SJCRH30 (cell line): ENCODE data around the gene UBE2O. TPM values are rescaled to one million over a fixed set of nuclear protein-coding genes. Genes with fewer than 3 reads are reported as not detected.

ENCODE experiments used
- DNase-seq, 2 experiments: peaks; one replicate each; pipeline ENCODE4 v3.0.0-alpha.2; 2015 to 2020
- H3K27ac ChIP-seq: fragments of 250-450 bp; sonication (Bioruptor Pico); 2 replicates; pipeline ENCODE4 v1.5.1; 2020; ENCODE audit warnings: mild to moderate bottlenecking, moderate library complexity
- H3K27me3 ChIP-seq: fragments of 250-450 bp; sonication (Bioruptor Pico); 2 replicates; pipeline ENCODE4 v1.5.1; 2020; ENCODE audit warnings: mild to moderate bottlenecking, moderate library complexity
- H3K36me3 ChIP-seq: fragments of 250-450 bp; sonication (Bioruptor Pico); 2 replicates; pipeline ENCODE4 v1.5.1; 2020; ENCODE audit warnings: mild to moderate bottlenecking, moderate library complexity
- H3K4me1 ChIP-seq: fragments of 250-450 bp; sonication (Bioruptor Pico); 2 replicates; pipeline ENCODE4 v1.5.1; 2020; ENCODE audit warnings: mild to moderate bottlenecking, moderate library complexity
- H3K4me3 ChIP-seq: fragments of 250-450 bp; sonication (Bioruptor Pico); 2 replicates; pipeline ENCODE4 v1.5.1; 2020; ENCODE audit warnings: mild to moderate bottlenecking, moderate library complexity
- H3K9me3 ChIP-seq: fragments of 250-450 bp; sonication (Bioruptor Pico); replicated peaks from 2 replicates; pipeline ENCODE4 v1.5.1; 2020; ENCODE audit warnings: mild to moderate bottlenecking, moderate library complexity
- total RNA-seq: library from RNA; depleted of rRNA; stranded (reverse); fragments of >200 nt; shearing (Covaris generic); gene quantifications from 2 replicates; pipeline ENCODE4 v1.2.3, GENCODE V29; 2014

Gene UBE2O
- total RNA-seq, 1 experiment from 2014 or later, result 40.9 TPM

DNA sequence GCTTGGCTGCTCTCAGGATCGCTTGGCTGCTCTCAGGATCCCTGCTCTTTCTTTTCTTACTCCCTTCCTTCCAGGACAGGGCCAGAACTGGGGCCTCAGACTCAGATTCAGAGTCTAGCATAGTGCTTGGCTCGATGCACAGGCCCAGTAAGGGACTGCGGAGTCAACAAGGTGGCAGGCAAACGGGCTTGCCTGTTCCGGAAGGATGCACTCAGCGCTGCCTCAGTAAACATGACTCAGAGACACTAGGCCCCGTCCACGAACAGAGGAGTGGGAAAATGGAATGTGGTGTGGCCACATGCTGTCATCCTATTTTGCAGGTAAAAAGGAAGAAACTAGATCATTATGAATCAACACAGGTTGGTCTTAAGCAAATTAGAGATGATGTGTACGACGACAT is 58.8 kb downstream of the UBE2O start:
- Histone ChIP-seq H3K36me3 (peaks cover 49% of the 10 kb centered on the region), H3K9me3 (no peaks in the 10 kb centered on the region), H3K27ac (no peak overlapping the region), H3K4me3 (no peak overlapping the region), H3K27me3 (no peaks in the 10 kb centered on the region), H3K4me1 (peaks cover 6% of the 10 kb centered on the region)
- DNase-seq, result no peak

DNA sequence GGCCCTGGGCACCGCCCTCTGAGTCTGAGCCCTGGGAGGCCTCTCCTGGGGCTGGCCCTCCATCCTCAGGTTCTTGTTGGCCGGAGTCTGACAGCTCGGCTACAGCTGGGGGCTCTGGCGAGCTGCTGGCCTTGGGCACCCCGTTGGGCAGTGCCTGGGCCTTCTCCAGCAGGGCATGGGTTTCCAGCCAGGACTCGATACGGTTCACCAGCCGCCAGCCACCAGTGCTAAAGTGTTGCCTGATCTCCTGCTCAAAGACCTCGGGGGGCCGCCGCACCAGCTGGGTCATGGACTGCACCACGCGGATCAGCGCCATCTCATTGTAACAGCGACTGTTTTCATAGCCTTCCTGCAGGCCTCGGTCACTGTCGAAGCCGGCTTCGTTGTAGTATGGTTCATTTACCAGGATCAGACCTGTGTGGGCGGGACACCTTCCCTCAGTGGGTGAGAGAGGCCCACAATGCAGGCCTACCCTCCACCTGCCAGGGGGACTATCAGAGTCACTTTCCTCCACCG is 61.7 kb downstream of the UBE2O start:
- no peaks in the 10 kb centered on the region for H3K9me3 ChIP-seq
- no peak overlapping the region for H3K4me3 ChIP-seq
- peaks cover 27% of the 10 kb centered on the region for H3K36me3 ChIP-seq
- H3K27me3 ChIP-seq, result no peaks in the 10 kb centered on the region
- H3K27ac ChIP-seq, result no peak overlapping the region
- DNase-seq, result no peak
- peaks cover 6% of the 10 kb centered on the region for H3K4me1 ChIP-seq

DNA sequence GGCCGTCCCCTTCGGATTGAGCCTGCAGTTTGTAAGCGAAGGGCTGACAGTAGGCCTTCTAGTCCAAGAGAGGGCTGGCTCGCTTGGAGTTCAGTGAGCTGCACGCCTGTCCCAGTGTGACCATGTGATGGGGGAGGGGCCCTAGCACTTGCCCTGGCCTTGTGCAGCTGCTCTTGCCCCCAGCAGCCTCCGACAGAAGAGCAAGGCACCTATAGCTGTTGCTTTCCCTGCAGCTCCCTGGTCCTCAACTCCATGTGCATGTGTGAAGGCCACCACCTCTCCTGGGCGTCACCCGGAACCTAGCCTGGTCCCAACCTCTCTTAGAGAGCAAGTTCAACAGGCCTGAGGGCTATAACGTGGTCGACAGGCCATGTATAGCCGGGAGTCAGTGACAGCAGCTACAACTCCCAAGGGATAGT is 62.9 kb downstream of the UBE2O start:
- Histone ChIP-seq H3K9me3 (no peaks in the 10 kb centered on the region), H3K36me3 (peaks cover 16% of the 10 kb centered on the region), H3K27ac (no peak overlapping the region), H3K27me3 (no peaks in the 10 kb centered on the region), H3K4me1 (peaks cover 6% of the 10 kb centered on the region), H3K4me3 (no peak overlapping the region)
- DNase-seq, result peak; percentile 67 to 79

DNA sequence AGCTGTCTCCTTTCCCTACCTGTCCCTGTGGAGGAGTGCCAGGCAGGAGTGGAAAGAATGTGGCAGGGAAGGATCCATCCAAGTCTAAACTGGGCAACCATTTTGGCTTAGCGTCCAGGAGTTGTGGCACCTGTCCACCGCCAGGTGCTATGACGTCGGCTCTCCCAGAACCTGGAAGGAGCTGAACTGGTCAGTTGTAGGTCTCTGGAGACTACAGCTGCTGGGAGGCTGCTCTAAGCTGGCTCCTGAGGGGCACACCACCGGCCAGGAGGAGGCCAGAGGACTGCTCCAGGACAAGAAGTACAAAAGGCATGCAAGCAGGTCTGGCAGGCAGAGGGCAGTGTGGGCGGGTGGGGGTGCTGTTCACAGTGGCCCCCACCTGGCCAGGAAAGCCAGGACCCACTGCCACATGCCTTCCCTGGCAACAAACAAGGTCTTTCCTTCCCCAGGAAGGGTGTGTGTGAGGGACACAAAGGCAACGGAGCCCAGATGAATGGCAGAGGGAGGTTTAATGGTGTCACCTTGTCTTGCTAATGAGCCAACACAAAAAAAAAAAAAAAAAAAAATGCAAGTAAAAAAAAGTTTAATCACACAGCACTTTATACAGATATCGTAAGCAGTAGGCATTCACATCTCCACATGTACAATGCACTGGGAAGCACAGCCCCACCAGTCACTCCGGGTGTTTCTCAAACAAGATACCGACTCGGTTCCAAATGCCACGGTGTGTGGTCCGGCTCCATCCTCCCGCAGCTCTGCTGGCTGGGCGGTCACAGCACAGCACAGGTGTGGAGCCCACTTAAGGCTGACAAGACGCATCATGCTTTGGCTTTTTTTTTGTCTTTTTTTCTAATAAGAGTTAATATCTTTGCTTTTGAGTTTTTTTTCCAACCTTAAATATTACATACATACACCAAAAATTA is 63.7 kb downstream of the UBE2O start:
- no peaks in the 10 kb centered on the region for H3K9me3 ChIP-seq
- no peak overlapping the region for H3K4me3 ChIP-seq
- peaks cover 6% of the 10 kb centered on the region for H3K4me1 ChIP-seq
- no peak for DNase-seq
- H3K27me3 ChIP-seq, result no peaks in the 10 kb centered on the region
- peaks cover 16% of the 10 kb centered on the region for H3K36me3 ChIP-seq
- H3K27ac ChIP-seq, result no peak overlapping the region

DNA sequence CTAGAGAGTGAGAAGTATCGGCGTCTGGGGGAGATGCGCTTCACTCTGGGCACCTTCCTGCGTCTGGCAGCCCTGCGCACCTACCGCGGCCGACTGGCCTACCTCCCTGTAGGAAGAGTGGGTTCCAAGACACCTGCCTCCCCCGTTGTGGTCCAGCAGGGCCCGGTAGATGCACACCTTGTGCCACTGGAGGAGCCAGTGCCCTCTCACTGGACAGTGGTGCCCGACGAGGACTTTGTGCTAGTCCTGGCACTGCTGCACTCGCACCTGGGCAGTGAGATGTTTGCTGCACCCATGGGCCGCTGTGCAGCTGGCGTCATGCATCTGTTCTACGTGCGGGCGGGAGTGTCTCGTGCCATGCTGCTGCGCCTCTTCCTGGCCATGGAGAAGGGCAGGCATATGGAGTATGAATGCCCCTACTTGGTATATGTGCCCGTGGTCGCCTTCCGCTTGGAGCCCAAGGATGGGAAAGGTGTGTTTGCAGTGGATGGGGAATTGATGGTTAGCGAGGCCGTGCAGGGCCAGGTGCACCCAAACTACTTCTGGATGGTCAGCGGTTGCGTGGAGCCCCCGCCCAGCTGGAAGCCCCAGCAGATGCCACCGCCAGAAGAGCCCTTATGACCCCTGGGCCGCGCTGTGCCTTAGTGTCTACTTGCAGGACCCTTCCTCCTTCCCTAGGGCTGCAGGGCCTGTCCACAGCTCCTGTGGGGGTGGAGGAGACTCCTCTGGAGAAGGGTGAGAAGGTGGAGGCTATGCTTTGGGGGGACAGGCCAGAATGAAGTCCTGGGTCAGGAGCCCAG is 65.8 kb downstream of the UBE2O start:
- H3K27ac ChIP-seq, result no peak overlapping the region
- no peaks in the 10 kb centered on the region for H3K27me3 ChIP-seq
- DNase-seq, result no peak
- H3K9me3 ChIP-seq, result no peaks in the 10 kb centered on the region
- peaks cover 4% of the 10 kb centered on the region; the same call in 1 of the 2 replicates for H3K36me3 ChIP-seq
- H3K4me1 ChIP-seq, result peaks cover 12% of the 10 kb centered on the region
- no peak overlapping the region for H3K4me3 ChIP-seq

DNA sequence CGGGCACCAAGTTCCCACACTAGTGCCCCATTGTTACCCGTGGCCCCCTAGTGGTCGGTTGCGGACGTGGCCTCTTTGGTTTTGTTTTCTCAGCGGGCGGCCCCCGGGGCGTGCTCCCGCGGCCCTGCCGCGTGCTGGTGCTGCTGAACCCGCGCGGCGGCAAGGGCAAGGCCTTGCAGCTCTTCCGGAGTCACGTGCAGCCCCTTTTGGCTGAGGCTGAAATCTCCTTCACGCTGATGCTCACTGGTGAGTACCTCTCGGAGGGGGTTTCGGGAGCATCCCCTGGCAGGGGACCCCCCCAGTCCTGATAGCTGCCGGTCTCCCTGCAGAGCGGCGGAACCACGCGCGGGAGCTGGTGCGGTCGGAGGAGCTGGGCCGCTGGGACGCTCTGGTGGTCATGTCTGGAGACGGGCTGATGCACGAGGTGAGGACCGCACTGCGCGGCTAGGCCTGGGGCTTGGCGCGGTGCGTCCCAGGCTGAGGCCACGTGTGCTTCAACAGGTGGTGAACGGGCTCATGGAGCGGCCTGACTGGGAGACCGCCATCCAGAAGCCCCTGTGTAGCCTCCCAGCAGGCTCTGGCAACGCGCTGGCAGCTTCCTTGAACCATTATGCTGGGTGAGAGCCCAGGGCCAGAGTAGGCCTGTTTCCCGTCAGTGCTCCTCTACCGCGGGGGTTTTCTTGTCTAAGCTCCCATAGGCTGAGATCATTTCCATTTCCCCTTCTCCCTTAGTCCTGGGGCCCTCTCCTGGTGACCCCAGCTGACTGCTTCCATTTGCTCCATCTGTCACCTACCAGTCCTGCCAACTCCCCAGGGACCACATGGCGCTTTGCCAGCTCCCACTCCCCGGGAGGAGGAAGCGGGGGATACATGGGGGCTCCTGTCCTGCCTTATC is 66.8 kb downstream of the UBE2O start:
- DNase-seq, result peak; percentile 83 to 87

DNA sequence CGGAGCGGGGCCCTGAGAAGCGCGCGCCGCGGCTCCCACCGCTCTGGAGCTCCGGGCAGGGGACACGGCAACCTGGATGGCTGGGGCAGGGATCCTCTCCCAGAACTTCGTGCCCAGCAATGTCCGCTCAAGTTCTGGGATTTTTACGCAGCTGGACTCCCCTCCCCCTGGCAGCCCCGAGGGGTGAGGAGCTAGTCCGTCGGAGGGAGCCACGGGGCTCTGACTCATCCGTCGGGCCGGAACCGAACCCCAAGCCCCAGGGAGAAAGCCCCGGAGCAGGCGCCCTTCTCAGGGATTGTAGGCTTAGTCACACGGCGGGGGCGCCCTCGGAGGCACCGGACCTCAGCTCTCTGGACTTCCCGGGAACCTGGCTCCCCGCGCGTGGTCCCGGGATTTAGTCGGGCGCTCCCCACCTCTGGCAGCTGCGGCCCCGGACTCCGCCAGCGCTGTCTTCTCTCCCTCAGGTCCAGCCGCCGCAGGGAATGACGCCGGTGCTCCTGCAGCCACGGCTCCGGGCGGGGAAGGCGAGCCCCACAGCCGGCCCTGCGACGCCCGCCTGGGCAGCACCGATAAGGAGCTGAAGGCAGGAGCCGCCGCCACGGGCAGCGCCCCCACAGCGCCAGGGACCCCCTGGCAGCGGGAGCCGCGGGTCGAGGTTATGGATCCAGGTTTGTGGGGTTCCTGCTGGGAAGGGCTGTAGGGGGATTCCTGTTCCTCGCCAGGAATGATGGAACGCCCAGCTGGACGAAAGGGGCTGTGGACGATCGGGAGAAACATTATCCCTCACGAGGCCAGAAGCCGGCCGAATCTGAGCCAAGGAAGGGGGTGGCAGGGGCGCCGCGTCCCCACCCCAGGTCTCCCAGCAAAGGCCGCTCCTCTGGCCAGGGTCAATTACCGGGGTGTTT is 67.7 kb downstream of the UBE2O start:
- peak overlapping the region; percentile 62 for H3K4me3 ChIP-seq
- H3K4me1 ChIP-seq, result peaks cover 19% of the 10 kb centered on the region
- H3K27me3 ChIP-seq, result no peaks in the 10 kb centered on the region
- H3K36me3 ChIP-seq, result no peaks in the 10 kb centered on the region
- peak in 1 of 2 experiments; percentile 62 for DNase-seq
- no peaks in the 10 kb centered on the region for H3K9me3 ChIP-seq
- no peak overlapping the region for H3K27ac ChIP-seq

More for the DNA sequence above, 66.8 kb downstream of the UBE2O start:
- Histone ChIP-seq H3K9me3 (no peaks in the 10 kb centered on the region), H3K27me3 (no peaks in the 10 kb centered on the region), H3K4me3 (peak overlapping the region; percentile 62), H3K27ac (no peak overlapping the region), H3K36me3 (no peaks in the 10 kb centered on the region), H3K4me1 (peaks cover 19% of the 10 kb centered on the region)

DNA sequence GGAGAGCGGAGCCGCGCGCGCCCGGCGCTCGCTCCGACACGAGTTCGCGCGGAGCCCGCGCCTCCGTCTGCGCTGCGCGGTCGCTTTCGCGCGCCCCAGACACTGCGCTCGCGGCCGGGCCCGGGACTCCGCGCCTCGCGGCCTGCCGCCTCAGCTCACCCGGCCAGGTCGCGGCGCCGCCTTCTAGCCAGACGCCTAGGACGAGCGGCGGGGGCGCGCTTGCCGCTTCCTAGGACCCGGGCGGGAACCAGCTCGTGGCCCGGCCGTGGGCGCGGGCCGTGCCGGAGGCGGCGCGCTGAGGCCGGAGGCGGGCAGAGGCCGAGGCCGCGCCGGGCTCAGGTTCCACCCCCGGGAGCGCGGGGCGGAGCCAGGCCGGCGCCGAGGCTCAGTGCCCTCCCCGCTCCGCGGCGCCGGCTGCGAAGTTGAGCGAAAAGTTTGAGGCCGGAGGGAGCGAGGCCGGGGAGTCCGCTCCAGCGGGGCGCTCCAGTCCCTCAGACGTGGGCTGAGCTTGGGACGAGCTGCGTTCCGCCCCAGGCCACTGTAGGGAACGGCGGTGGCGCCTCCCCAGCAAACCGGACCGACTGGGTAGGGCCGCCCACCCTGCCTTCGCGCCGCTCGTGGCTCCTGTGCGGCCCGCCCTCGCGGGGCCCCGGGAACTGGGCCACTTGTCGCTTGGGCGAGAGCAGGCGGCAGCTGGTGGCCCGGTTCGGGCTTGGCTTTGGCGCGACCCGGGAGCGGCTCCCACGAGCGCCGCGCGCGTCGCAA is 68.5 kb downstream of the UBE2O start, which contains the start of gene SPHK1:
Gene SPHK1 (plus strand): TSS at position 388 of the 765 bp plus-strand sequence. CDS start 1,036 bp downstream, outside the sequence.
- no peak within 1 kb of the TSS for H3K27ac ChIP-seq
- DNase-seq, result peak; percentile 84 to 87
- peak within 1 kb of the TSS; percentile 62 for H3K4me3 ChIP-seq
- H3K27me3 ChIP-seq, result no peaks in the 10 kb centered on the region
- H3K4me1 ChIP-seq, result peaks cover 13% of the 10 kb centered on the region; the same call in 1 of the 2 replicates
- no peaks in the 10 kb centered on the region for H3K36me3 ChIP-seq
- H3K9me3 ChIP-seq, result no peaks in the 10 kb centered on the region

DNA sequence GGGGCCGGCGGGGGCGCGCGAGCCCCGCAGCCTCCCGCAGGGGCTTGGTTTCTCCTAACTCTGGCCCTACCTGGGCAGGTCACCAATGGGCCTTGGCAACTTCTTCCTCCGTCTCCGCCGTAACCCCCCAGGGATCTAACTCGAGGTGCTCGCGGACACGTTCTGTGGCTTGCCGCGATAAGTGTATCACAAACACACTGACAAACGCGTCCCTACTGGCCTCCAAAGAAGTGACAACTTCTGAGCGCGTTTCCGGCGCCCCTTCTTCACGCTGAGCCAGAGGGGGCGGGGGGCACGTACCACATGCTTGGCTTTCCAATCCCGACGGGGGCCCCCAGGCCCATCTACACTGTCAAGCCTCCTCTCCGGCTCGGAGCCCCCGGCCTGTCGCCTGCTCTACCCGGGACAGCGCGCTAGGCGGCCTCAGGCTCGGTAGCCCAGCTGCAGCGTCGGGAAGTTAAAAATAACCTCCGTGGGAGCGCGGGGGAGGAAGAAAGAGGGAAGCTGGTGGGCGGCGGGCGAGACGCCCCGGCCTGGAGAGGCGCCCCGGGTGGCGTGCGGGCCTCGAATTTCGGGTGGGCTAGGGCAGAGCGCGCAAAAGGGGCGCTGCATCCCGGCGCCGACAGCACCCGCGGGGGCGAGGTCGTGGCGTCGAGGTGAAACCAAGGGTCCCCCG is 69.3 kb downstream of the UBE2O start:
- H3K36me3 ChIP-seq, result no peaks in the 10 kb centered on the region
- no peak overlapping the region for H3K27ac ChIP-seq
- H3K4me1 ChIP-seq, result peaks cover 13% of the 10 kb centered on the region; the same call in 1 of the 2 replicates
- peak; percentile 71 to 75 for DNase-seq
- H3K4me3 ChIP-seq, result peak overlapping the region; percentile 62
- no peaks in the 10 kb centered on the region for H3K9me3 ChIP-seq
- H3K27me3 ChIP-seq, result no peaks in the 10 kb centered on the region

DNA sequence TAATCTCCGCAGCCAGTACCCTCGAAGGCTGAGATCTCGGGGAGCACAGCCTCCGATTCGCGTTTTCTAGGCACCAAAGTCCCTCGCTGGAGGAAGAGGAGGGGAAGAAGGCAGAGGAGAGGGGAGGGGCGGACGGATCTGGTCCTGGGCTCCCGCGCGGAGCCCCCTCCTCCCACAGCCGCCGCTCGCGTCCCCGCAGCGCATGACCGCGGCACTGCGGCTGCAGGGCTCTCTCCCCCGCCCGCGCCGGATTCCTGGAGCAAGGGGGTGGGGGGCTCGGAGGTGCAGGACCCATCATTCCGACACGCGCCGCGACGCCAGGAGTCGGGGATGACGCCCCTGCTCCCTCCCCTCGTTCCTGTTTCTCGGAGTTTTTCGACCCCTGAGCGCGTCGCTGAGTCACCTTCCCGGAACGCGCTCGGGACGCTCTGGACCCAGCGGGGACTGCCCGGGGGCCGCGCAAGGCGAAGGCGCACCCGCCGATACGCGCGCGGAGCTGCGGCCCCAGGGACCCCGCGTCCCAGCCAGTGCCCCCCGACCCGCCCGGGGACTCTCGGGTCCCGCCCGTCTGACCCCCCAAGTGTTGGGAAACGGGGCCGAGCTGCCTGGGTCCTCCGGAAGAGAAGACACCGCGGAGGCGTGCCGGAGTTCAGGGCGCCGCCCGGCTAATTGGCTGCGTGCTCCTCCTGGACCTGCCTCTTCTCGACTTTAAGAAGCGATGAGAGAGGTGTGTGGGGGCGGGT is 70.0 kb downstream of the UBE2O start:
- no peaks in the 10 kb centered on the region for H3K36me3 ChIP-seq
- no peak overlapping the region for H3K27ac ChIP-seq
- H3K4me3 ChIP-seq, result peak overlapping the region; percentile 62
- no peaks in the 10 kb centered on the region for H3K9me3 ChIP-seq
- no peaks in the 10 kb centered on the region for H3K27me3 ChIP-seq
- DNase-seq, result peak; percentile 60 to 63
- peaks cover 13% of the 10 kb centered on the region; the same call in 1 of the 2 replicates for H3K4me1 ChIP-seq

DNA sequence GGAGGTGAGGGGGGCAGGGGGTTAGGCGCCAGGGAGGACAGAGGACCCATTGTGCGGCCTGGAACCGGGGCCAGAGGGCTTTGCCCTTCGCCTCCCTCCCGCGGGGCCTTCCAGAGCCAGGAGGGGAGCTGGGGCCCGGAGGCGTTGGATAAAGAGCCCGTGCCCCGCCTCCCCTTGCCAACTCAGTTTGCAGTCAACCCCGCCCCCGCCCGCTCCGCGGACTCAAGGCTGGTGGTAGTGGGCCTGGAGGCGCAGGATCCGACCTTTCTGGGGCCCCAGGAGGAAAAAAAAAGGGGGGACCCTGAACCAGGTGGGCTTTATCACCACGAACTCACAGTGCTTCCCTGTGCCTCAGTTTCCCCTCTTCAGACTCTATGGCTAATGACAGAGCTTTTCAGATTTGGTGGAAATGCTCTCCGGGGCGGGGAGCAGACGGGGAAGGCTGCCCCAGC is 70.6 kb downstream of the UBE2O start:
- peak; percentile 77 to 78 for DNase-seq
- Histone ChIP-seq H3K4me1 (peaks cover 13% of the 10 kb centered on the region; the same call in 1 of the 2 replicates), H3K27me3 (no peaks in the 10 kb centered on the region), H3K27ac (no peak overlapping the region), H3K4me3 (peak overlapping the region; percentile 62), H3K9me3 (no peaks in the 10 kb centered on the region), H3K36me3 (no peaks in the 10 kb centered on the region)
